HEK293 (cell line): ENCODE data around the gene KCNJ14.

Source experiments
- CTCF ChIA-PET: fragments of 350-600 bp; formaldehyde crosslinking; extraction: SDS; loops from one replicate; lab custom pipeline; 2021; ENCODE audit warnings: antibody characterized with exemption; lab: Yijun Ruan, JAX
- POLR2A ChIA-PET: fragments of 300-600 bp; formaldehyde crosslinking; extraction: SDS; loops from one replicate; lab custom pipeline; 2020; ENCODE audit warnings: antibody characterized with exemption, inconsistent platforms; lab: Yijun Ruan, JAX
- H3K27ac ChIP-seq: fragments of 200-500 bp; sonication (Bioruptor generic); 2 replicates; pipeline ENCODE4 v1.5.1; 2014; ENCODE audit warnings: low read depth, low read length, control low read depth, inconsistent platforms; ENCODE audit errors: extremely low read depth
- H3K36me3 ChIP-seq, 2 experiments: fragments of 200-500 bp in 1 of 2; sonication (Bioruptor generic) in 1 of 2; 1 replicate in 1 of 2; 2 replicates in 1 of 2; pipeline ENCODE4 v1.5.1; 2014 to 2017; ENCODE audit warnings: inconsistent platforms in 2 of 2, low read length in 2 of 2; ENCODE audit not compliant: control insufficient read depth in 2 of 2, insufficient read depth in 1 of 2
- H3K4me1 ChIP-seq: fragments of 200-500 bp; sonication (Bioruptor generic); 2 replicates; pipeline ENCODE4 v1.5.1; 2014; ENCODE audit warnings: mild to moderate bottlenecking, low read length, inconsistent platforms; ENCODE audit not compliant: control insufficient read depth, insufficient read depth
- H3K4me3 ChIP-seq: 2 replicates; pipeline ENCODE4 v1.5.1; 2011; ENCODE audit warnings: low read depth, mild to moderate bottlenecking, control low read depth, low read length, moderate library complexity
- H3K9me3 ChIP-seq: fragments of 200-500 bp; sonication (Bioruptor generic); 2 replicates; pipeline ENCODE4 v1.5.1; 2014; ENCODE audit warnings: low read depth, low read length, inconsistent platforms; ENCODE audit not compliant: control insufficient read depth, insufficient read depth
- EGR2 ChIP-seq: fragments of 450-650 bp; formaldehyde crosslinking; IDR thresholded peaks from 2 replicates; pipeline ENCODE4 v1.5.1; 2016; ENCODE audit warnings: low read depth, missing biosample characterization, missing genetic modification characterization
- FEZF1 ChIP-seq: fragments of 450-650 bp; formaldehyde crosslinking; IDR thresholded peaks from 2 replicates; pipeline ENCODE4 v1.5.1; 2016; ENCODE audit warnings: missing biosample characterization, missing genetic modification characterization
- MEIS1 ChIP-seq: sonication (generic); formaldehyde crosslinking; IDR thresholded peaks from 2 replicates; pipeline ENCODE4 v1.8.1; 2022; ENCODE audit warnings: missing genetic modification reagents, mild to moderate bottlenecking, borderline replicate concordance
- PRDM2 ChIP-seq: fragments of 450-650 bp; formaldehyde crosslinking; IDR thresholded peaks from 2 replicates; pipeline ENCODE4 v1.5.1; 2016; ENCODE audit warnings: missing biosample characterization, missing genetic modification characterization, borderline replicate concordance
- RBAK ChIP-seq: fragments of 450-650 bp; formaldehyde crosslinking; IDR thresholded peaks from 2 replicates; pipeline ENCODE4 v1.5.1; 2016; ENCODE audit warnings: missing biosample characterization, missing genetic modification characterization
- YY2 ChIP-seq: fragments of 450-650 bp; formaldehyde crosslinking; IDR thresholded peaks from 2 replicates; pipeline ENCODE4 v1.5.1; 2016; ENCODE audit warnings: missing biosample characterization, missing genetic modification characterization
- ZBTB1 ChIP-seq: fragments of 450-650 bp; formaldehyde crosslinking; IDR thresholded peaks from 2 replicates; pipeline ENCODE4 v1.5.1; 2016; ENCODE audit warnings: missing biosample characterization, missing genetic modification characterization
- ZBTB20 ChIP-seq: fragments of 450-650 bp; formaldehyde crosslinking; IDR thresholded peaks from 2 replicates; pipeline ENCODE4 v1.5.1; 2016; ENCODE audit warnings: missing biosample characterization, missing genetic modification characterization
- ZNF114 ChIP-seq: fragments of 450-650 bp; formaldehyde crosslinking; IDR thresholded peaks from 2 replicates; pipeline ENCODE4 v1.5.0; 2017; ENCODE audit warnings: missing biosample characterization, missing genetic modification characterization
- ZNF146 ChIP-seq: fragments of 450-650 bp; formaldehyde crosslinking; IDR thresholded peaks from 2 replicates; pipeline ENCODE4 v1.5.1; 2016; ENCODE audit warnings: missing biosample characterization, missing genetic modification characterization
- ZNF19 ChIP-seq: fragments of 450-650 bp; formaldehyde crosslinking; IDR thresholded peaks from 2 replicates; pipeline ENCODE4; 2016; ENCODE audit warnings: missing biosample characterization, missing genetic modification characterization, low read depth
- ZNF24 ChIP-seq: fragments of 450-650 bp; formaldehyde crosslinking; IDR thresholded peaks from 2 replicates; pipeline ENCODE4 v1.5.1; 2016; ENCODE audit warnings: missing biosample characterization, missing genetic modification characterization
- ZNF404 ChIP-seq: fragments of 450-650 bp; formaldehyde crosslinking; IDR thresholded peaks from 2 replicates; pipeline ENCODE4 v1.5.1; 2017; ENCODE audit warnings: missing biosample characterization, missing genetic modification characterization
- ZNF513 ChIP-seq: fragments of 450-650 bp; IDR thresholded peaks from 2 replicates; pipeline ENCODE4 v1.5.1; 2018; ENCODE audit warnings: missing biosample characterization, missing genetic modification characterization
- ZNF548 ChIP-seq: fragments of 450-650 bp; formaldehyde crosslinking; IDR thresholded peaks from 2 replicates; pipeline ENCODE4 v1.5.1; 2016; ENCODE audit warnings: missing biosample characterization, missing genetic modification characterization
- ZNF555 ChIP-seq: fragments of 450-650 bp; formaldehyde crosslinking; conservative IDR thresholded peaks from 2 replicates; pipeline ENCODE4 v1.5.1; 2017; ENCODE audit warnings: missing biosample characterization, mild to moderate bottlenecking, missing genetic modification characterization, inconsistent platforms
- ZNF623 ChIP-seq: fragments of 450-650 bp; formaldehyde crosslinking; IDR thresholded peaks from 2 replicates; pipeline ENCODE4 v1.5.1; 2016; ENCODE audit warnings: missing biosample characterization, missing genetic modification characterization
- ZNF701 ChIP-seq: fragments of 450-650 bp; formaldehyde crosslinking; IDR thresholded peaks from 2 replicates; pipeline ENCODE4 v1.5.1; 2016; ENCODE audit warnings: missing biosample characterization, missing genetic modification characterization
- ZNF707 ChIP-seq: fragments of 450-650 bp; formaldehyde crosslinking; IDR thresholded peaks from 2 replicates; pipeline ENCODE4 v1.5.1; 2016; ENCODE audit warnings: missing biosample characterization, missing genetic modification characterization
- ZSCAN16 ChIP-seq: fragments of 450-650 bp; formaldehyde crosslinking; IDR thresholded peaks from 2 replicates; pipeline ENCODE4 v1.5.1; 2016; ENCODE audit warnings: missing biosample characterization, missing genetic modification characterization

Gene KCNJ14

GRCh38 chr19:48465215-48465614 lies 9.8 kb downstream of the KCNJ14 start (continued):
- TF ChIP-seq ZNF513 (tag by site-specific recombination) (no peak), MEIS1 (CRISPR knock-in tag) (no peak), ZSCAN16 (tag by site-specific recombination) (no peak)

GRCh38 chr19:48466561-48467325 lies 11.4 kb downstream of the KCNJ14 start:
- peaks cover 12 to 28% of the 10 kb centered on the region in 2 experiments for H3K36me3 ChIP-seq
- H3K27ac ChIP-seq, result 0 out of 2 replicates have a peak overlapping the region, but pooled peaks have one; percentile 24
- TF ChIP-seq ZNF114 (tag by site-specific recombination) (no peak), YY2 (no peak), ZNF19 (tag by site-specific recombination) (no peak), ZNF404 (no peak), ZNF146 (tag by site-specific recombination) (no peak), ZNF548 (no peak), ZBTB20 (tag by site-specific recombination) (no peak), ZNF555 (tag by site-specific recombination) (no peak), ZNF24 (tag by site-specific recombination) (no peak), RBAK (no peak), PRDM2 (tag by site-specific recombination) (no peak), ZBTB1 (tag by site-specific recombination) (no peak), FEZF1 (tag by site-specific recombination) (no peak), ZNF707 (tag by site-specific recombination) (no peak), ZNF701 (tag by site-specific recombination) (no peak), EGR2 (tag by site-specific recombination) (no peak), ZNF623 (tag by site-specific recombination) (no peak)
- no peak overlapping the region for H3K4me3 ChIP-seq
- no peaks in the 10 kb centered on the region for H3K9me3 ChIP-seq
- ChIA-PET CTCF (interaction anchor here (2.5 to 2.6 kb wide), 2 partner anchors 23 to 76 kb away, joined by 8 read pairs; partner anchors contain the start of gene KDELR1), POLR2A (interaction anchor here (1.2 kb wide), 1 partner anchor 15 kb away, joined by 3 read pairs; no protein-coding TSS in a partner anchor)
- H3K4me1 ChIP-seq, result peaks cover 11% of the 10 kb centered on the region
